Adipocyte (in vitro differentiated cells): ENCODE results near the gene ABCA10.
"Not testable (repeated sequence)": the region's sequence is repeated elsewhere in the genome, so short reads cannot be mapped to it uniquely, and the experiment has no call there.

Experiments used
- DNase-seq: peaks from one replicate; pipeline ENCODE4 v3.0.0-alpha.2; 2015; ENCODE audit warnings: low read depth
- H3K27me3 ChIP-seq: replicated peaks from 2 replicates; pipeline ENCODE4 v1.7.0; 2013; ENCODE audit warnings: mild to moderate bottlenecking, low read length, moderate library complexity; ENCODE audit not compliant: control insufficient read depth, insufficient read depth
- H3K36me3 ChIP-seq: 2 replicates; pipeline ENCODE4 v1.7.0; 2013; ENCODE audit warnings: low read length, mild to moderate bottlenecking, moderate library complexity; ENCODE audit not compliant: control insufficient read depth, insufficient read depth, severe bottlenecking
- H3K4me1 ChIP-seq: 2 replicates; pipeline ENCODE4 v1.7.0; 2013; ENCODE audit warnings: mild to moderate bottlenecking, low read length, moderate library complexity; ENCODE audit not compliant: control insufficient read depth, insufficient read depth
- H3K4me3 ChIP-seq: 2 replicates; pipeline ENCODE4 v1.7.0; 2013; ENCODE audit warnings: mild to moderate bottlenecking, low read length, moderate library complexity
- H3K9ac ChIP-seq: 2 replicates; pipeline ENCODE4 v1.7.0; 2013; ENCODE audit warnings: mild to moderate bottlenecking, low read length, moderate library complexity
- H3K9me3 ChIP-seq: 2 replicates; pipeline ENCODE4 v1.7.0; 2013; ENCODE audit warnings: mild to moderate bottlenecking, low read length, moderate library complexity; ENCODE audit not compliant: control insufficient read depth

Gene ABCA10

GRCh38 chr17:69223809-69224208, 4.8 kb downstream of the ABCA10 start:
- Histone ChIP-seq H3K4me3 (peak overlapping the region; percentile 3), H3K9ac (peak overlapping the region; percentile 4), H3K4me1 (peaks cover 28% of the 10 kb centered on the region), H3K9me3 (no peaks in the 10 kb centered on the region), H3K27me3 (no peaks in the 10 kb centered on the region), H3K36me3 (no peaks in the 10 kb centered on the region)
- peak; percentile 80 for DNase-seq

GRCh38 chr17:69222707-69223258, 5.8 kb downstream of the ABCA10 start:
- peak overlapping the region; percentile 32 for H3K9ac ChIP-seq
- no peaks in the 10 kb centered on the region for H3K36me3 ChIP-seq
- H3K9me3 ChIP-seq, result no peaks in the 10 kb centered on the region
- peaks cover 20% of the 10 kb centered on the region for H3K4me1 ChIP-seq
- no peaks in the 10 kb centered on the region for H3K27me3 ChIP-seq
- no peak for DNase-seq
- no peak overlapping the region for H3K4me3 ChIP-seq

- Histone ChIP-seq H3K36me3 (no peaks in the 10 kb centered on the region), H3K4me3 (no peak overlapping the region), H3K9me3 (no peaks in the 10 kb centered on the region), H3K9ac (no peak overlapping the region), H3K27me3 (no peaks in the 10 kb centered on the region), H3K4me1 (peaks cover 8% of the 10 kb centered on the region)
- DNase-seq, result no peak
Measured at GRCh38 chr17:69220098-69220497, 8.5 kb downstream of the ABCA10 start.

- no peak overlapping the region for H3K4me3 ChIP-seq
- H3K27me3 ChIP-seq, result no peaks in the 10 kb centered on the region
- no peaks in the 10 kb centered on the region for H3K36me3 ChIP-seq
- no peaks in the 10 kb centered on the region for H3K9me3 ChIP-seq
- H3K9ac ChIP-seq, result no peak overlapping the region
- DNase-seq, result no peak
- peaks cover 4% of the 10 kb centered on the region for H3K4me1 ChIP-seq
Measured at GRCh38 chr17:69218986-69219385, 9.6 kb downstream of the ABCA10 start.

GRCh38 chr17:69213059-69213813, 15.4 kb downstream of the ABCA10 start:
- Histone ChIP-seq H3K9me3 (no peaks in the 10 kb centered on the region), H3K36me3 (no peaks in the 10 kb centered on the region), H3K4me1 (no peaks in the 10 kb centered on the region), H3K4me3 (no peak overlapping the region), H3K9ac (no peak overlapping the region), H3K27me3 (no peaks in the 10 kb centered on the region)
- no peak for DNase-seq

- no peaks in the 10 kb centered on the region for H3K36me3 ChIP-seq
- no peaks in the 10 kb centered on the region for H3K9me3 ChIP-seq
- H3K27me3 ChIP-seq, result no peaks in the 10 kb centered on the region
- peaks cover 6% of the 10 kb centered on the region for H3K4me1 ChIP-seq
- H3K4me3 ChIP-seq, result no peak overlapping the region
- DNase-seq, result no peak
- H3K9ac ChIP-seq, result no peak overlapping the region
Measured at GRCh38 chr17:69208640-69209039, 20.0 kb downstream of the ABCA10 start.

GRCh38 chr17:69207151-69207550, 21.5 kb downstream of the ABCA10 start:
- H3K4me3 ChIP-seq, result no peak overlapping the region

GRCh38 chr17:69198238-69198637, 30.4 kb downstream of the ABCA10 start:
- no peak for DNase-seq
- no peaks in the 10 kb centered on the region for H3K27me3 ChIP-seq
- H3K9ac ChIP-seq, result no peak overlapping the region
- no peak overlapping the region for H3K4me3 ChIP-seq
- no peaks in the 10 kb centered on the region for H3K9me3 ChIP-seq
- no peaks in the 10 kb centered on the region for H3K36me3 ChIP-seq
- no peaks in the 10 kb centered on the region for H3K4me1 ChIP-seq

More at GRCh38 chr17:69207151-69207550, 21.5 kb downstream of the ABCA10 start:
- Histone ChIP-seq H3K36me3 (no peaks in the 10 kb centered on the region), H3K9me3 (no peaks in the 10 kb centered on the region), H3K4me1 (peaks cover 6% of the 10 kb centered on the region), H3K9ac (no peak overlapping the region), H3K27me3 (no peaks in the 10 kb centered on the region)
- DNase-seq, result no peak

- H3K4me1 ChIP-seq, DNase-seq, H3K9me3 ChIP-seq, H3K36me3 ChIP-seq, H3K27me3 ChIP-seq, H3K4me3 ChIP-seq, H3K9ac ChIP-seq: not testable (repeated sequence)
Measured at GRCh38 chr17:69196105-69196653, 32.4 kb downstream of the ABCA10 start.

GRCh38 chr17:69192754-69193153, 35.9 kb downstream of the ABCA10 start:
- H3K4me3 ChIP-seq, result no peak overlapping the region
- H3K36me3 ChIP-seq, result no peaks in the 10 kb centered on the region
- no peaks in the 10 kb centered on the region for H3K27me3 ChIP-seq
- DNase-seq, result no peak
- H3K9ac ChIP-seq, result no peak overlapping the region
- no peaks in the 10 kb centered on the region for H3K9me3 ChIP-seq
- no peaks in the 10 kb centered on the region for H3K4me1 ChIP-seq

GRCh38 chr17:69188796-69189195, 39.8 kb downstream of the ABCA10 start:
- no peak for DNase-seq
- Histone ChIP-seq H3K27me3 (no peaks in the 10 kb centered on the region), H3K9me3 (no peaks in the 10 kb centered on the region), H3K9ac (no peak overlapping the region), H3K4me3 (no peak overlapping the region), H3K36me3 (no peaks in the 10 kb centered on the region), H3K4me1 (no peaks in the 10 kb centered on the region)
